OCI-LY1 (cell line): ENCODE data around the gene TNFAIP8L3.

Experiments used
- H2AFZ ChIP-seq: fragments of 200-600 bp; sonication (generic), shearing (Covaris generic); 2 replicates; pipeline ENCODE4 v1.6.0; 2014; ENCODE audit warnings: antibody characterized with exemption, mild to moderate bottlenecking, low read length
- H3F3A ChIP-seq: fragments of 200-600 bp; sonication (generic), shearing (Covaris generic); 2 replicates; pipeline ENCODE4 v1.6.0; 2014; ENCODE audit warnings: mild to moderate bottlenecking, antibody characterized with exemption, low read length, moderate library complexity; ENCODE audit not compliant: insufficient read depth
- H3K27ac ChIP-seq: fragments of 200-600 bp; sonication (generic); 2 replicates; pipeline ENCODE4 v1.5.1; 2014; ENCODE audit warnings: low read length, mixed run types, mild to moderate bottlenecking, low read depth; ENCODE audit not compliant: poor library complexity, severe bottlenecking
- H3K27me3 ChIP-seq: fragments of 200-600 bp; sonication (generic); 2 replicates; pipeline ENCODE4 v1.6.0; 2014; ENCODE audit warnings: antibody characterized with exemption, mild to moderate bottlenecking, low read length, moderate library complexity; ENCODE audit not compliant: insufficient read depth
- H3K36me3 ChIP-seq: fragments of 200-600 bp; sonication (generic); 2 replicates; pipeline ENCODE4 v1.6.1; 2014; ENCODE audit warnings: mild to moderate bottlenecking, antibody characterized with exemption, low read length, moderate library complexity, mixed read lengths; ENCODE audit not compliant: insufficient read depth
- H3K4me1 ChIP-seq: fragments of 200-600 bp; sonication (generic); 2 replicates; pipeline ENCODE4 v1.5.1; 2014; ENCODE audit warnings: mild to moderate bottlenecking, low read length, moderate library complexity; ENCODE audit not compliant: insufficient read depth, severe bottlenecking
- H3K4me2 ChIP-seq: fragments of 200-600 bp; sonication (generic), shearing (Covaris generic); 2 replicates; pipeline ENCODE4 v1.6.1; 2014; ENCODE audit warnings: low read length
- H3K4me3 ChIP-seq: fragments of 200-600 bp; sonication (generic); 2 replicates; pipeline ENCODE4 v1.5.1; 2014; ENCODE audit warnings: low read length, low read depth, mild to moderate bottlenecking, mixed read lengths; ENCODE audit not compliant: poor library complexity, severe bottlenecking
- H3K79me2 ChIP-seq: fragments of 200-600 bp; shearing (Covaris generic); 2 replicates; pipeline ENCODE4 v1.6.1; 2016; ENCODE audit warnings: mixed run types, low read length, mixed read lengths; ENCODE audit not compliant: insufficient read depth
- H3K9ac ChIP-seq: fragments of 200-600 bp; sonication (generic), shearing (Covaris generic); 2 replicates; pipeline ENCODE4 v1.6.1; 2014; ENCODE audit warnings: mild to moderate bottlenecking, low read length, mixed read lengths
- H3K9me2 ChIP-seq: fragments of 200-600 bp; sonication (generic), shearing (Covaris generic); 2 replicates; pipeline ENCODE4 v1.6.1; 2014; ENCODE audit warnings: low read depth, mild to moderate bottlenecking, low read length, mixed read lengths
- H3K9me3 ChIP-seq: fragments of 200-600 bp; shearing (Covaris generic); 2 replicates; pipeline ENCODE4 v1.6.1; 2014; ENCODE audit warnings: low read length, mixed read lengths
- H4K20me1 ChIP-seq: fragments of 200-600 bp; sonication (generic), shearing (Covaris generic); 2 replicates; pipeline ENCODE4 v1.6.0; 2016; ENCODE audit warnings: mild to moderate bottlenecking, low read length; ENCODE audit not compliant: insufficient read depth
- EZH2 ChIP-seq: fragments of 200-600 bp; sonication (generic), shearing (Covaris generic); IDR thresholded peaks from 2 replicates; pipeline ENCODE4 v1.8.0; 2017; ENCODE audit warnings: borderline replicate concordance, mixed run types, mild to moderate bottlenecking, antibody characterized with exemption, low read length, moderate library complexity, mixed read lengths
- TF ChIP-seq, protein P1 (sequence below): fragments of 200-600 bp; sonication (generic), shearing (Covaris generic); IDR thresholded peaks from 2 replicates; pipeline ENCODE4 v1.5.1; 2017; ENCODE audit warnings: mild to moderate bottlenecking, antibody characterized with exemption, low read length, moderate library complexity, mixed read lengths

The TNFAIP8L3 gene

DNA sequence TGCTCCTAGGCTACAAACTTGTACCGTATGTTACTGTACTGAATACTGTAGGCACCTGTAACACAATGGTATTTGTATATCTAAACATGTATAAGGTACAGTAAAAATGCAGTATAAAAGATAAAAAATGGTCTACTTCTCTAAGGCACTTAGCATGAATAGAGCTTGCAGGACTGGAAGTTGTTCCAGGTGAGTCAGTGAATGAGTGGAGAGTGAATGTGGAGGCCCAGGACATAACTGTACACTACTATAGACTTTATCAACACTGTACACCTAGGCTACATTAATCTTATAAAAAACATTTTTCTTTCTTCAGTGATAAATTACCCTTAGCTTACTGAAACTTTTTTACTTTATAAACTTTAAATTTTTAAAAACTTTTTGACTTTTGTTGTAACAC is 12.5 kb downstream of the TNFAIP8L3 start:
- H3K9me2 ChIP-seq, result no peaks in the 10 kb centered on the region
- no peak overlapping the region for H3K27ac ChIP-seq
- H3K4me2 ChIP-seq, result no peak overlapping the region
- no peaks in the 10 kb centered on the region for H3K36me3 ChIP-seq
- no peaks in the 10 kb centered on the region for H4K20me1 ChIP-seq
- H3K4me1 ChIP-seq, result no peaks in the 10 kb centered on the region
- H3K9me3 ChIP-seq, result no peaks in the 10 kb centered on the region
- H3F3A ChIP-seq, result no peaks in the 10 kb centered on the region
- no peak overlapping the region for H2AFZ ChIP-seq
- H3K27me3 ChIP-seq, result no peaks in the 10 kb centered on the region
- H3K9ac ChIP-seq, result no peak overlapping the region
- no peak for TF ChIP-seq EZH2
- TF ChIP-seq, protein P1, sequence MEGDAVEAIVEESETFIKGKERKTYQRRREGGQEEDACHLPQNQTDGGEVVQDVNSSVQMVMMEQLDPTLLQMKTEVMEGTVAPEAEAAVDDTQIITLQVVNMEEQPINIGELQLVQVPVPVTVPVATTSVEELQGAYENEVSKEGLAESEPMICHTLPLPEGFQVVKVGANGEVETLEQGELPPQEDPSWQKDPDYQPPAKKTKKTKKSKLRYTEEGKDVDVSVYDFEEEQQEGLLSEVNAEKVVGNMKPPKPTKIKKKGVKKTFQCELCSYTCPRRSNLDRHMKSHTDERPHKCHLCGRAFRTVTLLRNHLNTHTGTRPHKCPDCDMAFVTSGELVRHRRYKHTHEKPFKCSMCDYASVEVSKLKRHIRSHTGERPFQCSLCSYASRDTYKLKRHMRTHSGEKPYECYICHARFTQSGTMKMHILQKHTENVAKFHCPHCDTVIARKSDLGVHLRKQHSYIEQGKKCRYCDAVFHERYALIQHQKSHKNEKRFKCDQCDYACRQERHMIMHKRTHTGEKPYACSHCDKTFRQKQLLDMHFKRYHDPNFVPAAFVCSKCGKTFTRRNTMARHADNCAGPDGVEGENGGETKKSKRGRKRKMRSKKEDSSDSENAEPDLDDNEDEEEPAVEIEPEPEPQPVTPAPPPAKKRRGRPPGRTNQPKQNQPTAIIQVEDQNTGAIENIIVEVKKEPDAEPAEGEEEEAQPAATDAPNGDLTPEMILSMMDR, result no peak
- H3K4me3 ChIP-seq, result no peak overlapping the region
- H3K79me2 ChIP-seq, result no peaks in the 10 kb centered on the region

DNA sequence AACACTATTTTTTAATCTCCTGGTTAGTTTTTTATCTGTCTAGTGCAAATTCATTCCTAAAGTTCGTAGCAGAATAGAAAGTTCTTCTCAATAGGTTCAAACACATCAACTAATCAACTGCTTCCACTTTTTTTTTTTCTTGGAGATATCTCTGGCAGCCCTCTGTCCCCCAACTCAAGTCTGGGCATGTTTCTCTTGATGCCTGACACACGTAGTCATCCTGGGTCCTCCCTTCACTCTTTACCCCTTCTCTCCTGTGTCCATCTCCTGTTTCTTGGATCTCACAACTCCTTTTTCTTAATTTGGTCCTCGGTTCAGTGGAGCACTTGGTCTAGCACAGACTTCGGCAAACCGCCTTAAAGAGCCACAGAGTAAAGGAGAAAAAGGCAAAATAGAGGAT is 14.4 kb downstream of the TNFAIP8L3 start:
- Histone ChIP-seq H3K4me3 (no peak overlapping the region), H3K27ac (no peak overlapping the region), H3K27me3 (no peaks in the 10 kb centered on the region), H3K4me1 (no peaks in the 10 kb centered on the region), H4K20me1 (no peaks in the 10 kb centered on the region), H3F3A (no peaks in the 10 kb centered on the region), H3K4me2 (no peak overlapping the region), H3K36me3 (no peaks in the 10 kb centered on the region), H2AFZ (no peak overlapping the region), H3K79me2 (no peaks in the 10 kb centered on the region), H3K9me2 (no peaks in the 10 kb centered on the region), H3K9ac (no peak overlapping the region), H3K9me3 (no peaks in the 10 kb centered on the region)
- no peak for TF ChIP-seq EZH2
- TF ChIP-seq, protein P1, result no peak

DNA sequence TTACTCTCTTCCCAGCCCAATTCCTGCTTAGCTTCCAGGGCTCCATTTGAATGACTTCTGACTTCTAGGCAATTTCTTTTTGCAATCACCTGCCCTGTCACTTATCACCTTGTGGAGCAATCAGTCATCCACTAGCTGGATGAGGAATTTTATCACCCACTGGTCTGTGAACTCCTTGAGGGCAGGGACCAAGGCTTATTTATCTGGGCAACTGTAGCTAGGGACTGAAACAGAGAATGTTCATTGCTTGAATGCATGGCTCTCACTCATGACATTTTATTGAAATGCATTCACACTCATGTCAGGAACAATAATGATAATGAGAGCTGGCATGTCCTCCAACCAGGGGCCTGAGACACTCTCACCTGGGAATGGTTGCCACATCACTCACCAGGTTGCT is 15.5 kb downstream of the TNFAIP8L3 start:
- Histone ChIP-seq H3K4me3 (no peak overlapping the region), H3F3A (no peaks in the 10 kb centered on the region), H3K9me3 (no peaks in the 10 kb centered on the region), H3K4me1 (no peaks in the 10 kb centered on the region), H3K9ac (no peak overlapping the region), H3K9me2 (no peaks in the 10 kb centered on the region), H3K27me3 (no peaks in the 10 kb centered on the region), H2AFZ (no peak overlapping the region), H4K20me1 (no peaks in the 10 kb centered on the region), H3K36me3 (no peaks in the 10 kb centered on the region), H3K27ac (no peak overlapping the region), H3K79me2 (no peaks in the 10 kb centered on the region), H3K4me2 (no peak overlapping the region)
- TF ChIP-seq, protein P1, result no peak
- no peak for TF ChIP-seq EZH2
